Heart right ventricle (tissue), 16 donors: ENCODE measurements around the gene SLC16A3. TPM values are rescaled to one million over a fixed set of nuclear protein-coding genes. Genes with fewer than 3 reads are reported as not detected.
"Not testable (repeated sequence)": the region's sequence is repeated elsewhere in the genome, so short reads cannot be mapped to it uniquely, and the experiment has no call there.

ENCODE experiments used
- ATAC-seq, 8 donors: fragments of 200-7000 bp; cut with Tn5 transposase; one replicate each; pipeline ENCODE4 v1.9.1; 2020; ENCODE audit warnings: mild to moderate bottlenecking in 8 of 8, moderate library complexity in 8 of 8, moderate number of reproducible peaks in 1 of 8
- DNase-seq, 2 donors: peaks; one replicate each; pipeline ENCODE4 v3.0.0-alpha.2; 2020
- H3K27ac ChIP-seq, 10 donors: fragments of 200-600 bp; sonication (generic) in 2 of 10; one replicate each; pipeline versions ENCODE4 v1.5.0 to v1.8.0; 2020 to 2022; ENCODE audit warnings: mild to moderate bottlenecking in 3 of 10
- H3K27me3 ChIP-seq, 7 donors: fragments of 200-600 bp; one replicate each; pipeline ENCODE4 v1.8.0; 2021 to 2022; ENCODE audit warnings: mild to moderate bottlenecking in 2 of 7
- H3K36me3 ChIP-seq, 9 donors: fragments of 200-600 bp; sonication (generic) in 1 of 9; one replicate each; pipeline versions ENCODE4 v1.5.0 to v1.8.0; 2020 to 2022; ENCODE audit warnings: mild to moderate bottlenecking in 2 of 9
- H3K4me1 ChIP-seq, 9 donors: fragments of 200-600 bp; sonication (generic) in 1 of 9; one replicate each; pipeline versions ENCODE4 v1.5.0 to v1.8.0; 2020 to 2022; ENCODE audit warnings: mild to moderate bottlenecking in 4 of 9
- H3K4me3 ChIP-seq, 10 donors: fragments of 200-600 bp; sonication (generic) in 2 of 10; one replicate each; pipeline versions ENCODE4 v1.5.0 to v1.8.0; 2020 to 2022; ENCODE audit warnings: mild to moderate bottlenecking in 7 of 10, moderate library complexity in 2 of 10
- H3K9me3 ChIP-seq, 11 donors: fragments of 200-600 bp in 10 of 11; sonication (generic) in 2 of 11; one replicate each; pipeline versions ENCODE4 v1.5.0 to v1.8.0; 2013 to 2022; ENCODE audit warnings: mild to moderate bottlenecking in 2 of 11, control low read depth in 1 of 11, moderate library complexity in 1 of 11
- CTCF ChIP-seq, 9 donors: fragments of 200-600 bp; sonication (generic) in 2 of 9; IDR thresholded peaks; one replicate each; pipeline versions ENCODE4 v1.5.0 to v1.8.0; 2021 to 2022; ENCODE audit warnings: antibody characterized with exemption in 9 of 9, mild to moderate bottlenecking in 5 of 9, moderate library complexity in 1 of 9
- WGBS, 2 donors: extraction: QIAGEN DNeasy Blood & Tissue Kit; methylation state at CpG; one replicate each; pipeline ENCODE4 v1.1.7; 2013; ENCODE audit warnings: inconsistent platforms in 1 of 2; 5-methylcytosine and 5-hydroxymethylcytosine counted together
- intact Hi-C, 10 donors: fragments of 100-400 bp; cut with DNase I; formaldehyde crosslinking; loops; one replicate each; pipeline versions ENCODE4 v1.11.1 to v1.14.2; 2022
- polyA plus RNA-seq, 2 donors: library from polyadenylated mRNA; stranded (reverse); fragments of 200-250 nt; gene quantifications; one replicate each; pipeline ENCODE4 v1.2.3, GENCODE V29; 2013
- total RNA-seq, 10 donors: library from RNA; stranded (reverse); fragmentation: NEBNext Ultra II Directional in 3 of 10; extraction: Animal tissue kit (Norgen Biotek cat#: 25700) in 3 of 10; gene quantifications; one replicate each; pipeline versions ENCODE4 v1.2.1 to v1.2.4, GENCODE V29; 2021 to 2023
- donor health status: Arrhythmogenic right ventricular cardiomyopathy.
- donor health status: ischemic (EF 13 %, LVEDD 7.1; RV severe dilation, severe dysfunction).
- donor health status: healthy with polysubstance abuse.
- donor health status: DM: no; HTN: yes; CAD: no.
- donor health status: DM: no; HTN: no; CAD: no.
- donor health status: ischemic (EF 25% LVEDD 6.9; RV normal size, moderate dysfunction).
- donor health status: ischemic (EF 25% LVEDD 5.7; RV mildly dilated, moderate dysfunction).
- donor health status: healthy.
- donor health status: DM: yes; HTN: yes; CAD: no.
- donor health status: Ischemic cardiomyopathy.
- donor health status: ischemic (EF 35%, LVEDD 5.7; RV mildly dilated, moderate dysfunction).
- donor health status: nonischemic (EF 11% LVEDD 7.7; RV severe dilation, severe dysfunction).
- donor health status: DM: yes; HTN: yes; CAD: no.
- donor health status: PGD.
- donor health status: ischemic (EF 29% LVEDD 5.4; RV normal size, mild dysfunction).
- donor health status: nonischemic (EF 23%, LVEDD 6.1; RV moderate dilation, normal function).

Gene SLC16A3
- total and polyA plus RNA-seq, 12 donors, result 4.8 to 65.3 (median 10.1) TPM

GRCh38 chr17:82255402-82255972 is 26.6 kb downstream of the SLC16A3 start:
- 80 to 81% methylated on average over 15 of the region's 15 CpGs for WGBS, 2 donors
- Histone ChIP-seq H3K4me3 (no peak overlapping the region), H3K4me1 (peaks cover 0 to 18% (median 5%) of the 10 kb centered on the region in 9 donors), H3K27ac (no peak overlapping the region), H3K9me3 (no peaks in the 10 kb centered on the region), H3K36me3 (peaks cover 8 to 87% (median 59%) of the 10 kb centered on the region in 9 donors), H3K27me3 (no peaks in the 10 kb centered on the region)
- peak in 2 of 8 donors; percentile 19 to 24 for ATAC-seq
- intact Hi-C loops, result loop anchor here in 1 of 10 donors (5.0 kb wide), 1 partner anchor 62 kb away; the partner anchor contains the start of gene CD7
- DNase-seq, result no peak
- no peak for TF ChIP-seq CTCF (IDR thresholded peaks at IDR 0.05)

- no peak for TF ChIP-seq CTCF (IDR thresholded peaks at IDR 0.05)
- WGBS, 2 donors, result 94% methylated on average over 14 of the region's 14 CpGs
- intact Hi-C loops, result loop anchor here in 1 of 10 donors (5.0 kb wide), 1 partner anchor 61 kb away; the partner anchor contains the start of gene CD7
- Histone ChIP-seq H3K4me1 (peaks cover 0 to 10% (median 0%) of the 10 kb centered on the region in 9 donors), H3K27ac (no peak overlapping the region), H3K36me3 (peaks cover under 1 to 87% (median 57%) of the 10 kb centered on the region in 9 donors), H3K27me3 (no peaks in the 10 kb centered on the region), H3K9me3 (no peaks in the 10 kb centered on the region), H3K4me3 (no peak overlapping the region)
- ATAC-seq (no peak), DNase-seq (no peak)
Observed at GRCh38 chr17:82256242-82256885, 27.5 kb downstream of the SLC16A3 start.

GRCh38 chr17:82257473-82257872 is 28.6 kb downstream of the SLC16A3 start:
- H3K27ac ChIP-seq, result no peak overlapping the region
- no peaks in the 10 kb centered on the region for H3K27me3 ChIP-seq
- ATAC-seq (peak in 7 of 8 donors; percentile 29 to 85 (median 70)), DNase-seq (peak in 1 of 2 donors; percentile 56)
- 66 to 68% methylated on average over 10 of the region's 10 CpGs for WGBS, 2 donors
- H3K9me3 ChIP-seq, result no peaks in the 10 kb centered on the region
- TF ChIP-seq CTCF (IDR thresholded peaks at IDR 0.05), result no peak
- H3K4me3 ChIP-seq, result no peak overlapping the region
- H3K4me1 ChIP-seq, result peaks cover 0 to 9% (median 0%) of the 10 kb centered on the region in 9 donors
- H3K36me3 ChIP-seq, result peaks cover under 1 to 87% (median 53%) of the 10 kb centered on the region in 9 donors
- intact Hi-C loops, result loop anchor here in 1 of 10 donors (5.0 kb wide), 1 partner anchor 60 kb away; the partner anchor contains the start of gene CD7

- 73 to 79% methylated on average over 5 of the region's 5 CpGs for WGBS, 2 donors
- Histone ChIP-seq H3K27me3 (no peaks in the 10 kb centered on the region), H3K4me1 (peaks cover 0 to 9% (median 0%) of the 10 kb centered on the region in 9 donors), H3K27ac (no peak overlapping the region), H3K36me3 (peaks cover 0 to 87% (median 51%) of the 10 kb centered on the region in 9 donors), H3K9me3 (no peaks in the 10 kb centered on the region), H3K4me3 (no peak overlapping the region)
- DNase-seq, result no peak
- intact Hi-C loops, result loop anchor here in 1 of 10 donors (5.0 kb wide), 1 partner anchor 59 kb away; the partner anchor contains the start of gene CD7
- no peak for TF ChIP-seq CTCF (IDR thresholded peaks at IDR 0.05)
- no peak for ATAC-seq
Observed at GRCh38 chr17:82258555-82258954, 29.7 kb downstream of the SLC16A3 start.

- H3K9me3 ChIP-seq, DNase-seq, H3K27ac ChIP-seq, H3K4me1 ChIP-seq, ATAC-seq, H3K4me3 ChIP-seq, H3K27me3 ChIP-seq: not testable (repeated sequence)
- H3K36me3 ChIP-seq, result peaks cover 4 to 100% (median 66%) of the 10 kb centered on the region in 9 donors
- WGBS, 2 donors, result 86 to 90% methylated on average over 8 of the region's 8 CpGs
- intact Hi-C loops, result loop anchor here in 1 of 10 donors (5.0 kb wide), 1 partner anchor 57 kb away; the partner anchor contains the start of gene CD7
Observed at GRCh38 chr17:82259972-82260961, 31.4 kb downstream of the SLC16A3 start.
